Activated CD4-positive, alpha-beta T cell treated with anti-CD3 and anti-CD28 coated beads, Interleukin-2, amount 50 U/mL, for 1 hour (primary cell): ENCODE data around the gene BRINP1.
"Not testable (repeated sequence)": the region's sequence is repeated elsewhere in the genome, so short reads cannot be mapped to it uniquely, and the experiment has no call there.

ENCODE experiments used
- DNase-seq: peaks from one replicate; pipeline ENCODE4 v3.0.0-alpha.2; 2020

BRINP1 gene

GRCh38 chr9:119184265-119184936 is 184.8 kb downstream of the BRINP1 start:
- DNase-seq: no peak

- DNase-seq: no peak
Measured at GRCh38 chr9:119181561-119181960, 187.7 kb downstream of the BRINP1 start.

- DNase-seq: no peak
Measured at GRCh38 chr9:119180897-119181296, 188.3 kb downstream of the BRINP1 start.

- DNase-seq: no peak
Measured at GRCh38 chr9:119179701-119180100, 189.5 kb downstream of the BRINP1 start.

GRCh38 chr9:119177196-119177595 is 192.0 kb downstream of the BRINP1 start:
- no peak for DNase-seq

GRCh38 chr9:119175581-119175980 is 193.7 kb downstream of the BRINP1 start:
- DNase-seq: no peak

GRCh38 chr9:119169222-119169621 is 200.0 kb downstream of the BRINP1 start:
- DNase-seq: not testable (repeated sequence)

GRCh38 chr9:119167876-119168275 is 201.4 kb downstream of the BRINP1 start:
- DNase-seq: no peak

GRCh38 chr9:119167267-119167666 is 202.0 kb downstream of the BRINP1 start:
- DNase-seq: no peak

- no peak for DNase-seq
Measured at GRCh38 chr9:119166096-119166495, 203.1 kb downstream of the BRINP1 start.

GRCh38 chr9:119165131-119165530 is 204.1 kb downstream of the BRINP1 start:
- DNase-seq: no peak

- DNase-seq: no peak
Measured at GRCh38 chr9:119164716-119165115, 204.5 kb downstream of the BRINP1 start.

GRCh38 chr9:119160551-119160950 is 208.7 kb downstream of the BRINP1 start:
- no peak for DNase-seq

- no peak for DNase-seq
Measured at GRCh38 chr9:119159386-119159785, 209.8 kb downstream of the BRINP1 start.

GRCh38 chr9:119157196-119157595 is 212.0 kb downstream of the BRINP1 start:
- no peak for DNase-seq

- DNase-seq: no peak
Measured at GRCh38 chr9:119156354-119156753, 212.9 kb downstream of the BRINP1 start.

GRCh38 chr9:119154527-119154926 is 214.7 kb downstream of the BRINP1 start:
- DNase-seq: no peak

GRCh38 chr9:119153402-119153801 is 215.8 kb downstream of the BRINP1 start:
- DNase-seq: no peak

- no peak for DNase-seq
Measured at GRCh38 chr9:119148855-119149254, 220.4 kb downstream of the BRINP1 start.

GRCh38 chr9:119137479-119137878 is 231.8 kb downstream of the BRINP1 start:
- no peak for DNase-seq

GRCh38 chr9:119126040-119126439 is 243.2 kb downstream of the BRINP1 start:
- no peak for DNase-seq

- DNase-seq: no peak
Measured at GRCh38 chr9:119121899-119122298, 247.3 kb downstream of the BRINP1 start.

GRCh38 chr9:119117409-119117808 is 251.8 kb downstream of the BRINP1 start:
- DNase-seq: no peak
